Fibroblast of skin of left quadriceps (primary cell): Measurements from ENCODE around the gene RFK.
"Not testable (repeated sequence)": the region's sequence is repeated elsewhere in the genome, so short reads cannot be mapped to it uniquely, and the experiment has no call there.

Experiments used
- DNase-seq, 2 experiments: peaks; one replicate each; pipeline ENCODE4 v3.0.0-alpha.2; 2013; ENCODE audit warnings: low read depth in 2 of 2

The RFK gene

DNA sequence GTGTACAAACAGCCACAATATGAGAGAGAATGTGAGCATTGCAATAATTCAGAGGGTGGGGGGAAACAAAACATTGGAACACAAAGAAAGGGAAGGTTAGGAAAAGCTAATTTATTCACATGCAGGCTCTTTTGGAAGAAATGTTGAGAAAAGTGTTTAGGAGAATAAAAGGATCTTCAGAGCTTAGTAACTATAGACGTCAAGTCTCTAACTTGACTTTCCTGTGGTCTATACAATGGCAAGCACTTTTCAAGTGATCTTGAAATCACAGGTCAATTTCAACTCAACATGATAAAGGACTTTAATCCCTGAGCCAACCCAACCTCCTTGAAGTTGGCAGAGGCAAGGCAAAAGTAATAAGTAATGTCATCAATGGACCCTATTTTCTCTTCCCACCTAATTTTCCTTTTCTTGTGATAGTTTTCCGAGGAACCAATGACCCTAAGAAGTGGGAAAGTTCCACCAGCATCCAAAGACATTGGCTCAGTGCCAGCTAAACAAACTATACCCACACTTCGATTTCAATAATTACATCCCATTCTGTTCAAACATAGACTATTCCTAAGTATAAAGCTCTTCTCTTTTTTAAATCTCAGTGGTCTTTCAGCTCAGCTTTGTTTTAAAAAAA is 23.7 kb downstream of the RFK start:
- no peak for DNase-seq

DNA sequence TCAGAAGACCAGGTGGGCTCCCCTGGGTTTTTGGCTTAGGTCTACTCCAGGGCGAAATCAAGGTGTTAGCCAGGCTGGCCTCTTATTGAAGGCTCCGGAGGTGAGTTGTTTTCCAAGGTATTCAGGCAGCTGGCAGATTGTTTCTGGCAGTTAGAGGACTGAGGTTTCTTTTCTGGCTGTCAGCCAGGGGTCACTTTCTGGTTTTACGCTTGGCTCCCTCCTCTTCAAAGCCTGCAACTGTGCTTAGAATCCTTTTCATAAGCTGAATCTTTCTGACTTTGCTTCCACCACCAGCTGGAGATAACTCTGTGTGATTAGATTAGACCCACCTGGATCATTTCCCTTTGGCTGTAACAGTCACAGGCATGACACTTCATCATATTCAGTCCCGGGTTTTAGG is 24.6 kb downstream of the RFK start:
- no peak for DNase-seq

DNA sequence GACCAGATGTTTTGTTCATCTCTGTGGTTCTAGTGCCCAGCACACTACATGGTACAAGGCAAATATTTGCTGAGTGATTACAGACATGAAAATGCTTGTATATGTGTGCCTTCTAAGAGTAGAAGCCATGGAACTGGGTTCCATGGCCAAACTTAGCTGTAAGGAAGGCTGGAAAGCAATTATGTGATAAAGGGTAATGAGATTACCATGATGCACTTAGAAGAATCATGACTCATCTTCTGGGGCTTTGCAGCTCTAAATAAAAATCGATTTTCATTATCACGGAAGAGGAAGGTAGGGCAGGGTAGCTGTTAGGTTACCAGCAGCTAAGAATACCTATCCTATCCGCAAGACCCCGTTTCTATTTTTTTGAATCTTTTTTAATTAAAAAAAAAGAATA is 28.0 kb downstream of the RFK start:
- DNase-seq, result no peak

- no peak for DNase-seq
These were observed 29.2 kb downstream of the RFK start for GRCh38 chr9:76365028-76365427.

DNA sequence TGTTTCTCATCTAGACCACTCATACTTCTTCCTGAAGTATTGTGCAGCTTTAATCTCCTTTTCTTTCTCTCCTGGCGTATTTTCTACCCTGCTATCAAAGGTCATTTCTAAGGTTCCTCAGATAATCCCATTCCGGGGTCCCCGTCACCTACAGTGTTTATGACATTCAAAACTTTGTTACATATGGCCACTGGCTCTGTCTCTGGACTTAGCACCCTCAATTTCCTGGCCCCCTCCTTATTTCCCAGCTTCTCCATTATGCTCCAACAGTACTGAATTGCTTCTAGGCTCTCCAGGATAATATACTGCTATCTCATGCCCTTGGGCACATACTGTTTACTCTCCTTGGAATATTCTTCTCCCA is 31.2 kb downstream of the RFK start:
- DNase-seq, result no peak

DNA sequence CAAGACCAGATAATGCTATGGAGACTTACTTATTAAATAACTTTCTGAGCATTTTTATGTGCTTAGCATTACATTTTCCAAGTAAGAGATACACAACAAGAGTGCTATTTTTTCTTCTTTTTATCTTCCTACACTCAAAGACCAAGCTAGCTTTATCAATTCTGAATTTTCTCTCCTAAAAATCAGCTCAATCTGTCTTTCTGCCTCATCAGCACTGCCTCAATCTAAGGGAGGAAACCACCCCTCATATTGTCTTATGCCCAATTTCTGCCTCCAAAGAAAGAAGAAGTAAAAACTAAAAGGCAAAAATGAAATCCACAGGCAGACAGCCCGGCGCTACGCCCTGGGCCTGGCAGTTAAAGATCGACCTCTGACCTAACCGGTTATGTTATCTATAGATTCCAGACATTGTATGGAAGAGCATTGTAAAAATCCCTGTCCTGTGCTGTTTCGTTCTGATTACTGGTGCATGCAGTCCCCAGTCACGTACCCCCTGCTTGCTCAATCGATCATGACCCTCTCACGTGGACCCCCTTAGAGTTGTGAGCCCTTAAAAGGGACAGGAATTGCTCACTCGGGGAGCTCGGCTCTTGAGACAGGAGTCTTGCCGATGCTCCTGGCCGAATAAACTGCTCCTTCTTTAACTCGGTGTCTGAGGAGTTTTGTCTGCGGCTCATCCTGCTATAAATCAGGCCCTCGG is 31.7 kb downstream of the RFK start:
- DNase-seq, result not testable (repeated sequence)

DNA sequence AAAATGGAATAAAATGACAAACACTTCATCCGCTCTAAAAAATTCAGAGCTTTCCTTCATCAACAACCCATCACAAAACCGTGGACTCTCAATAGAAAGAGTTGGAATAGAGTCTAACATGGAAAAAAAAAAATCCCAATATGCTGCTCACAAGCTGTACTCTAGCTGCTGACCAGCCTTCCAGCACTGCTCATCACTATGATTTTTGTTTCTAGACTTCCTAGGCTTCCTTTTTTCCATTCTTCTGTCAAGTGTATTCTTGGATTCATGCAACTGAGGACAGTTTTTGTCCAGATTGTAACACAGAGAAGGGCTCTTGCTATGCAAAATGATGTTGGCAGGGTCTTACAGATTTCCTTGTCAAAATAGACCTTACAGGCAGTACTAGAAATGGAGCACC is 34.5 kb downstream of the RFK start:
- DNase-seq, result no peak

- DNase-seq, result no peak
These were observed 34.9 kb downstream of the RFK start for GRCh38 chr9:76359365-76359764.

DNA sequence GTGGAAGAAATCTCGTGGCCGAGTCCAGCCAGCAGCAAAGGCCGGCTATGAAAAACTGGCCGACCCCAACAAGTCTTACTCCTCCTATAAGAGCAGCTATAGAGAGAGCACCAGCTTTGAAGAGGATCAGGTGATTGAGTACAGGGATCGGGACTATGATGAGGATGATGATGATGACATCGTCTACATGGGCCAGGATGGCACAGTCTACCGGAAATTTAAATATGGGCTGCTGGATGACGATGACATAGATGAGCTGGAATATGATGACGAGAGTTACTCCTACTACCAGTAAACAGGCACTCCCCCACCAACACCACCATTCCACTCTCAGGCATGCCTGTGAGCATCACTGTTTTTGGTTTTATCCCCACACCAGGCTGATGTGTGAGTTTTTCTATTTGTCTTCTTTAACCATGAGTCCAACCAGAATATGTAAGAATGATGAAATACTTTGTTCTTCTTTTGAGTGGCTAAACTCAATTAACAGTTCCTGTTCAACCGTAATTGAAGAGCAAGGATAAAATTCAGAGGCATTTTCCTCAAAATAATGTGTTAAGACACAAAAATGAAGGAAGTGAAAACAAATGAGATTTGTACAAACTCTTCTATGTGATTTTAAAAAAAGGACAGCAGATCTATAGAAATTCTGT is 35.5 kb downstream of the RFK start:
- DNase-seq, result no peak

GRCh38 chr9:76357555-76357954 is 36.7 kb downstream of the RFK start:
- no peak for DNase-seq

DNA sequence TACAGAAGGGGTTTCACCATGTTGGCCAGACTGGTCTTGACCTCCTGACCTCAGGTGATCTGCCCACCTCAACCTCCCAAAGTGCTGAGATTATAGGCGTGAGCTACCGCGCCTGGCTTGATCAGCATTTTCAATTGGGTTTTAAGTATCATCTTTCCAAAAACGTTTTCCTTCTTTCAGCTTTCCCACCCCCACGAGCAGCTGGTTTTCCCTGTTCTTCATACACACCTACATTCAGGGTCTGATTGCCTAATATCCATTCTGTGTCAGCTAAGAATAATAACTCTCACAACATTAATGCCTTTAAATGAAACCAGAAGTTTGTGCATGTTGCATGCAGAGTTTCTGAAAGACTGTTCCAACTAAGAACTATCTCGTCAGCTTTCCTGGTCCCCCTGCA is 38.3 kb downstream of the RFK start:
- DNase-seq, result no peak

- no peak for DNase-seq
These were observed 40.0 kb downstream of the RFK start for GRCh38 chr9:76354221-76354620.

DNA sequence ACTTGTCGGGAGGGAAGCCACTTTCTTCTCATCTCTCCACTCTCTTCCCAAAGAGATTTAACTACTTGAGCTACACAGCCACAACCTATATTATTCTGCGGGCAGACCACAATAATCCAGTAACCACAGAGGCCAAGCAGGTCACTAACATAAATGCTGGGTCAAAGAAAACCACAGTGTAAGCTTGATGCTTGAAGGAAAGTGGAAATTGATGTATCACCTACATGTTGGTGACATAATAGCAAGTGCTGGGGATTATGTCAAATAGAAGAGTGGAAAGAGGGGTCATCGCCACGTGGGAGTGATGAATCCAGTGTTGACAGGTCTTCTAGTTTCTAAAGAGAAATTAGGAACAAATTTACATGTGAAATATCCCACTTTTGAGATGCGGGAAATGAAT is 40.9 kb downstream of the RFK start:
- no peak for DNase-seq

DNA sequence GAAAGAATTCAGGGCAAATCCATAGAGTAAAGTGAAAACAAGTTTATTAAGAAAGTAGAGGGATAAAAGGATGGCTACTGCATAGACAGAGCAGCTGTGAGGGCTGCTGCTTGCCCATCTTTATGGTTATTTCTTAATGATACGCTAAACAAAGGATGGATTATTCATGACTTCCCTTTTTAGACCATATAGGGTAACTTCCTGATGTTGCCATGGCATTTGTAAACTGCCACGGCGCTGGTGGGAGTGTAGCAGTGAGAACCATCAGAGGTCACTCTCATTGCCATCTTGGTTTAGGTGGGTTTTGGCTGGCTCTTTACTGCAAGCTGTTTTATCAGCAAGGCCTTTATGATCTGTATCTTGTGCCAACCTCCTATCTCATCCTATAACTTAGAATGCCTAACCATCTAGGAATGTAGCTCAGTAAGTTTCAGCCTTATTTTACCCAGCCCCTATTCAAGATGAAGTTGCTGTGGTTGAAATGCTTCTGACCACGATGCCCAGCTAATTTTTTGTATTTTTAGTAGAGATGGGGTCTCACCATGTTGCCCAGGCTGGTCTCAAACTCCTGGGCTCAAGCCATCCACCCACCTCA is 42.1 kb downstream of the RFK start:
- no peak for DNase-seq

GRCh38 chr9:76351006-76351405 is 43.2 kb downstream of the RFK start:
- no peak for DNase-seq

DNA sequence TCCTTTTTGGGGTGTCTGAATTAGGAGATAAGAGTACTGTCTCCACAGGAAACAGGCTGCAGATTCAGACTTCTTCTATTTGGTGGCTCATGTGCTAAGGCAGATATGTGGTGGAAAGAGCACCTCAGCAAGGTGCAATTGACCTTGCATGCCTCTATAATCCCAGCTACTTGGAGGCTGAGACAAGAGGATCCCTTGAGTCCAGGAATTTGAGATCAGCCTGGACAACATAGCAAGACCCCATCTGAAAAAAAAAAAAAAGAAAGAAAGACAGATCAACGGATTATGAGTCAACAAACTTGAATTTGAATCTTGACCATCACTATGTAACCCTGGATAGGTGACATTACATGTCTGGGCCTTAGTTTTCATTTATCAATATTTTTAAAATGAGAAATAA is 44.4 kb downstream of the RFK start:
- no peak for DNase-seq

GRCh38 chr9:76342858-76343257 is 51.4 kb downstream of the RFK start:
- DNase-seq, result no peak

- no peak for DNase-seq
These were observed 52.0 kb downstream of the RFK start for GRCh38 chr9:76342201-76342600.

GRCh38 chr9:76341616-76342015 is 52.6 kb downstream of the RFK start:
- no peak for DNase-seq

DNA sequence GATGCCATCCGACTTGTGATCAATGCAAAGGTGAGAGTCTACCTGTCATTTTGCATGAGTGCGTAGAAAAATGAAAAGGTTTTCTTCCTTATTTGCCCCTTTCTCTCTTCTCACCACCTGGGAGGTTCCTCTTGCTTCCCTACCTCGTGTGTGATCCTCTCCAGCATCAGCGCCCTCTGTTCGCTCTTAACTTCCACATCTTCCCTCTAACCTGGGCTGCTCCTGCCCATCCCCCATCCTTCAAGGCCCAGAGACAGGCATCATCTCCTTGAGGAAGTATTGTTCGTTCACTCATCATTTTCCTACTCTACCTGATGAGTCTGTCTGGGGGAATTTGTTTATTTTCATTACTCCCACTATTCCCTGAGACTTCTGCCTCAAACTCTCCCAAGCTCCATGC is 55.8 kb downstream of the RFK start:
- DNase-seq, result no peak

DNA sequence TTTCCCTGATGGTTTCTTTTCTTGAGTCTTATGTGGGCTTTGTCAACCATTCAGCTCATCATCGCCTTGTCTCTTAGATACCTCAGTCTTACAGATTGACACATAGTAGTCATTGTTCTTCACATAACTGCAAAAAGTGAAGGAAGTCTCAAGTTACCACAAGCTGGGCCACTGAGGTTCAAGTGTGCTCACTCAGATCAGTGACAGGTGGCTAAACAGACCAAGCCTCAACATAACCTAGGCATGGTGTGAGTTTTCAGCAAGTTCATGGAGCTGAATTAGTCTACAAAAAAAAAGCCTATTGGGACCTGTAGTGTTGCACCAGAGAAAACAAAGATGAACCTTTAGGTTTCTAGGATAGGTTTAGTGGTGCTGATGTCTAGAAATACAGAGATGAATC is 58.2 kb downstream of the RFK start:
- no peak for DNase-seq
